SK-N-SH (cell line): ENCODE results near the gene APOF. TPM values are rescaled to one million over a fixed set of nuclear protein-coding genes. Genes with fewer than 3 reads are reported as not detected.
"Not testable (repeated sequence)": the region's sequence is repeated elsewhere in the genome, so short reads cannot be mapped to it uniquely, and the experiment has no call there.

Experiments used
- CTCF ChIA-PET: fragments of 300-600, 350-600 bp; formaldehyde crosslinking; extraction: SDS; loops from one replicate; lab custom pipeline; 2021; lab: Yijun Ruan, JAX
- POLR2A ChIA-PET: fragments of 350-600 bp; sonication (Branson Sonifier 250); formaldehyde crosslinking; extraction: SDS; loops from one replicate; lab custom pipeline; 2020; ENCODE audit warnings: antibody characterized with exemption, inconsistent platforms; lab: Yijun Ruan, JAX
- DNase-seq: peaks from one replicate; pipeline ENCODE4 v3.0.0; 2012
- H2AFZ ChIP-seq: fragments of 200-600 bp; sonication (generic); 2 replicates; pipeline ENCODE4 v1.8.1; 2016; ENCODE audit warnings: antibody characterized with exemption, mild to moderate bottlenecking, low read depth
- H3F3A ChIP-seq: fragments of 200-600 bp; sonication (generic); replicated peaks from 2 replicates; pipeline ENCODE3; 2016; ENCODE audit warnings: antibody characterized with exemption, mild to moderate bottlenecking; ENCODE audit not compliant: insufficient read depth
- H3K27ac ChIP-seq, 2 experiments: fragments of 200-500 bp in 1 of 2; fragments of 200-600 bp in 1 of 2; sonication (Bioruptor generic) in 1 of 2; sonication (generic), shearing (Covaris generic) in 1 of 2; 2 replicates each; pipeline versions ENCODE4 v1.5.1 to v1.6.1; 2014 to 2016; ENCODE audit warnings: low read depth in 2 of 2, inconsistent platforms in 1 of 2, low read length in 1 of 2, mild to moderate bottlenecking in 1 of 2, mixed read lengths in 1 of 2
- H3K27me3 ChIP-seq: fragments of 200-600 bp; sonication (generic), shearing (Covaris generic); 2 replicates; pipeline ENCODE4 v1.6.1; 2016; ENCODE audit warnings: mixed run types; ENCODE audit not compliant: insufficient read depth
- H3K36me3 ChIP-seq, 2 experiments: fragments of 200-500 bp in 1 of 2; fragments of 200-600 bp in 1 of 2; sonication (Bioruptor generic) in 1 of 2; sonication (generic) in 1 of 2; replicated peaks in 1 of 2; 2 replicates each; pipeline versions ENCODE3 to v1.5.1; 2014 to 2016; ENCODE audit warnings: low read length in 1 of 2, mild to moderate bottlenecking in 1 of 2; ENCODE audit not compliant: insufficient read depth in 2 of 2, control insufficient read depth in 1 of 2
- H3K4me1 ChIP-seq, 2 experiments: fragments of 200-500 bp in 1 of 2; fragments of 200-600 bp in 1 of 2; sonication (Bioruptor generic) in 1 of 2; sonication (generic), shearing (Covaris generic) in 1 of 2; 2 replicates each; pipeline versions ENCODE4 v1.5.1 to v1.6.1; 2014 to 2016; ENCODE audit warnings: low read depth in 1 of 2, low read length in 1 of 2, mixed run types in 1 of 2; ENCODE audit not compliant: insufficient read depth in 2 of 2, control insufficient read depth in 1 of 2
- H3K4me2 ChIP-seq: fragments of 200-600 bp; sonication (generic), shearing (Covaris generic); 2 replicates; pipeline ENCODE4 v1.6.1; 2017; ENCODE audit warnings: mixed run types
- H3K4me3 ChIP-seq, 2 experiments: fragments of 200-500 bp in 1 of 2; fragments of 200-600 bp in 1 of 2; sonication (Bioruptor generic) in 1 of 2; sonication (generic), shearing (Covaris generic) in 1 of 2; 2 replicates each; pipeline versions ENCODE4 v1.5.1 to v1.8.1; 2014 to 2016; ENCODE audit warnings: low read depth in 2 of 2, inconsistent platforms in 1 of 2, low read length in 1 of 2, mild to moderate bottlenecking in 1 of 2, mixed read lengths in 1 of 2, moderate library complexity in 1 of 2
- H3K79me2 ChIP-seq: fragments of 200-600 bp; sonication (generic); 2 replicates; pipeline ENCODE4 v1.8.1; 2017; ENCODE audit warnings: mild to moderate bottlenecking; ENCODE audit not compliant: insufficient read depth
- H3K9ac ChIP-seq: fragments of 200-600 bp; sonication (generic); 2 replicates; pipeline ENCODE4 v1.6.1; 2017; ENCODE audit warnings: mixed run types
- H3K9me2 ChIP-seq: fragments of 200-600 bp; sonication (generic); 2 replicates; pipeline ENCODE4 v1.6.1; 2017; ENCODE audit warnings: mixed run types
- H3K9me3 ChIP-seq: fragments of 200-600 bp; sonication (generic); 2 replicates; pipeline ENCODE4 v1.6.1; 2017; ENCODE audit warnings: mixed run types, mild to moderate bottlenecking, moderate library complexity
- H4K20me1 ChIP-seq: fragments of 200-600 bp; sonication (generic); 2 replicates; pipeline ENCODE4 v1.6.1; 2017; ENCODE audit warnings: mild to moderate bottlenecking, mixed run types; ENCODE audit not compliant: insufficient read depth
- CHD2 ChIP-seq: fragments of 150-350 bp; IDR thresholded peaks from 2 replicates; pipeline ENCODE4 v1.6.1; 2018; ENCODE audit warnings: low read length; ENCODE audit not compliant: partially characterized antibody
- EP300 ChIP-seq, 2 experiments: IDR thresholded peaks; 2 replicates each; pipeline versions ENCODE4 v1.4.0 to v1.6.1; 2012; ENCODE audit warnings: borderline replicate concordance in 1 of 2, low read depth in 1 of 2, low read length in 1 of 2
- EZH2phosphoT487 ChIP-seq: fragments of 200-600 bp; sonication (generic); IDR thresholded peaks from 2 replicates; pipeline ENCODE4 v1.6.1; 2017; ENCODE audit warnings: low read depth, mixed run types, mild to moderate bottlenecking, antibody characterized with exemption, moderate library complexity, borderline replicate concordance
- FOXM1 ChIP-seq: IDR thresholded peaks from 2 replicates; pipeline ENCODE4 v1.4.0; 2012; ENCODE audit warnings: low read depth, mild to moderate bottlenecking
- IRF3 ChIP-seq: fragments of 150-350 bp; IDR thresholded peaks from 2 replicates; pipeline ENCODE4 v1.6.1; 2016; ENCODE audit warnings: mild to moderate bottlenecking, low read depth, low read length
- JUND ChIP-seq: IDR thresholded peaks from 2 replicates; pipeline ENCODE4 v1.4.0; 2012
- MAX ChIP-seq: IDR thresholded peaks from 2 replicates; pipeline ENCODE4 v1.4.0; 2012; ENCODE audit warnings: low read depth
- MXI1 ChIP-seq: IDR thresholded peaks from 2 replicates; pipeline ENCODE4 v1.6.1; 2012; ENCODE audit warnings: mild to moderate bottlenecking, low read depth, low read length, improper control_type of control experiment
- PBX3 ChIP-seq: IDR thresholded peaks from 2 replicates; pipeline ENCODE4; 2012
- RAD21 ChIP-seq: IDR thresholded peaks from 2 replicates; pipeline ENCODE4 v1.6.1; 2012; ENCODE audit warnings: mild to moderate bottlenecking, low read length
- RFX5 ChIP-seq: IDR thresholded peaks from 2 replicates; pipeline ENCODE4 v1.6.1; 2012; ENCODE audit warnings: mild to moderate bottlenecking, improper control_type of control experiment, low read length
- SIN3A ChIP-seq: IDR thresholded peaks from 2 replicates; pipeline ENCODE4 v1.6.1; 2012; ENCODE audit warnings: low read depth, mild to moderate bottlenecking, low read length, moderate library complexity, borderline replicate concordance
- SMC3 ChIP-seq: IDR thresholded peaks from 2 replicates; pipeline ENCODE4 v1.6.1; 2012; ENCODE audit warnings: low read depth, low read length, improper control_type of control experiment
- TAF1 ChIP-seq: IDR thresholded peaks from 2 replicates; pipeline ENCODE4 v1.6.1; 2012; ENCODE audit warnings: low read depth, mild to moderate bottlenecking, low read length, moderate library complexity, borderline replicate concordance
- TEAD4 ChIP-seq: IDR thresholded peaks from 2 replicates; pipeline ENCODE4 v1.4.0; 2012; ENCODE audit warnings: mild to moderate bottlenecking, borderline replicate concordance; ENCODE audit not compliant: insufficient read depth
- YY1 ChIP-seq: IDR thresholded peaks from 2 replicates; pipeline ENCODE4 v1.4.0; 2012; ENCODE audit warnings: low read depth, mild to moderate bottlenecking
- WGBS: methylation state at CpG from one replicate; pipeline ENCODE4 v1.1.6; 2017; ENCODE audit warnings: low lambda C conversion rate; 5-methylcytosine and 5-hydroxymethylcytosine counted together
- polyA plus RNA-seq, 3 experiments: library from polyadenylated mRNA; depleted of rRNA; stranded (reverse); fragments of >200 nt; gene quantifications; 2 replicates each; pipeline ENCODE4 v1.2.3, GENCODE V29; 2012

APOF gene
- polyA plus RNA-seq, 1 of the 3 experiments (the other 2 are of a cell fraction), result not detected

- DNase-seq, H3K9me3 ChIP-seq, POLR2A ChIA-PET, H3K36me3 ChIP-seq, H2AFZ ChIP-seq, CTCF ChIA-PET, H3K9ac ChIP-seq, H3K4me2 ChIP-seq, H3K4me3 ChIP-seq, H4K20me1 ChIP-seq, H3K27ac ChIP-seq, H3K79me2 ChIP-seq, H3K27me3 ChIP-seq, H3K4me1 ChIP-seq, H3K9me2 ChIP-seq, H3F3A ChIP-seq: not testable (repeated sequence)
These were observed 39.0 kb upstream of the APOF start for GRCh38 chr12:56401612-56402011.

- POLR2A ChIA-PET, H3K9ac ChIP-seq, CTCF ChIA-PET, H3K27me3 ChIP-seq, H3K9me3 ChIP-seq, H3K36me3 ChIP-seq, H3K9me2 ChIP-seq, H2AFZ ChIP-seq, H3K79me2 ChIP-seq, H3F3A ChIP-seq, H4K20me1 ChIP-seq, H3K4me1 ChIP-seq, H3K27ac ChIP-seq, H3K4me3 ChIP-seq, DNase-seq, H3K4me2 ChIP-seq: not testable (repeated sequence)
- 10% methylated on average over 2 of the region's 3 CpGs for WGBS
These were observed 38.5 kb upstream of the APOF start for GRCh38 chr12:56401125-56401524.

GRCh38 chr12:56399466-56399865 lies 36.8 kb upstream of the APOF start:
- POLR2A ChIA-PET, H4K20me1 ChIP-seq, H3K9ac ChIP-seq, H3K4me2 ChIP-seq, H3K36me3 ChIP-seq, H3K9me2 ChIP-seq, H3K4me3 ChIP-seq, H3K27me3 ChIP-seq, H3K79me2 ChIP-seq, H3K27ac ChIP-seq, CTCF ChIA-PET, DNase-seq, H3K9me3 ChIP-seq, H3F3A ChIP-seq, H3K4me1 ChIP-seq, H2AFZ ChIP-seq: not testable (repeated sequence)
- 14% methylated on average over 3 of the region's 3 CpGs for WGBS

GRCh38 chr12:56398324-56398723 lies 35.7 kb upstream of the APOF start:
- H3K36me3 ChIP-seq, result no peaks in the 10 kb centered on the region
- H3K27me3 ChIP-seq, result no peaks in the 10 kb centered on the region
- POLR2A ChIA-PET, result no interaction called here
- H3K4me2 ChIP-seq, result no peak overlapping the region
- H3K4me1 ChIP-seq, result no peaks in the 10 kb centered on the region
- no peaks in the 10 kb centered on the region for H3K9me2 ChIP-seq
- H3K4me3 ChIP-seq, result no peak overlapping the region
- H4K20me1 ChIP-seq, result no peaks in the 10 kb centered on the region
- no peak overlapping the region for H3K9ac ChIP-seq
- DNase-seq, result no peak
- CTCF ChIA-PET, result interaction anchor here (0.8 kb wide), 1 partner anchor 66 kb away, joined by 3 read pairs; no protein-coding TSS in a partner anchor
- H3K79me2 ChIP-seq, result no peaks in the 10 kb centered on the region
- peaks cover 5% of the 10 kb centered on the region; the same call in 1 of the 2 replicates for H3K9me3 ChIP-seq
- no peak overlapping the region for H2AFZ ChIP-seq
- no peak overlapping the region for H3K27ac ChIP-seq
- no peaks in the 10 kb centered on the region for H3F3A ChIP-seq
- no peak for TF ChIP-seq TAF1
- no peak for TF ChIP-seq JUND
- TF ChIP-seq RAD21, result no peak
- no peak for TF ChIP-seq CHD2
- no peak for TF ChIP-seq EZH2phosphoT487
- TF ChIP-seq TEAD4, result no peak
- TF ChIP-seq RFX5, result no peak
- TF ChIP-seq YY1, result no peak
- TF ChIP-seq IRF3, result no peak
- TF ChIP-seq PBX3, result no peak
- TF ChIP-seq MXI1, result no peak
- no peak for TF ChIP-seq FOXM1
- TF ChIP-seq SIN3A, result no peak
- TF ChIP-seq EP300 (IDR thresholded peaks at IDR 0.05; ENCODE audit: borderline replicate concordance in 1 of 2, low read depth in 1 of 2, low read length in 1 of 2), result no peak
- no peak for TF ChIP-seq MAX
- TF ChIP-seq SMC3, result no peak
